Fibroblast of the conjunctiva (primary cell): ENCODE data around the gene HOXD9.

Experiments
- DNase-seq: peaks from one replicate; pipeline ENCODE4 v3.0.0-alpha.2; 2010; ENCODE audit warnings: low read depth

The HOXD9 gene

DNA sequence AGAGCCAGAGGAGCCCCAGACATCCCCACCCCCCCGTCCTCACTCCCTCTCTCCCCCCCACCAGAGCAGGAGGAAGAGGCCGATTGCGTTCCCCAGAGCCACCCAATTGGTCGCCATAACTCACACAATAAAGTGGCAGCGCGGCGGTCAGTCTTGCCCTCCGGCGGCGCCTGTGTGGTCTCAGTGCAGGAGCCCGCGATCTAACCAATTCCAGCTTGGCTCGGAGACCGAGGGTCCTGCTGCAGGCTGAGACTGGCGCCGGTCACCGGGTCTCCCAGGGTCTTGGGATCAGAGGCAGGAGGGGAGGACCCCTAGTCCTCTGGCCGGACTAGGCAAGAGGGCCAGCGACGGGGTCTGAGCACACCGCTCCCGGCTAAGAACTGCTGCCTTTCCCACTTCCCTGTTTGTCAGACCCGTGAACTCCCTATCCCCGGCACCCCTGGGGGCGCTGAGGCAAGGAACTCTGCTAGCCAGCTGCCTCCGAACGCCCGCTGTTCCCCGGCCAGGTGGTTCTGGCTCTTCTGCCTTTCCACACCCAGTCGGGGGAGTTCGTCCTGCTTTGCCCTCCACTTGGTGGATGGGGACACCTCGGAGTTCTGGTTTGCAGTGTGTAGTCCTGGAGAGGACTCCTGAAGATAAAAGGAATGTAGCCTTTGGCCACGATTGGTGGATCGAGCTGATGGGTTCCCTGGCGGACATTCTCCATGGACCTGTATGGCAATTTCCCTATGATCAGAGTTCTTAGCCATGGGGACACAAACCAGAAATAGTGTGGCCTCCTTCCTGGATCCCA lies 24.0 kb upstream of the HOXD9 start:
- DNase-seq = no peak

DNA sequence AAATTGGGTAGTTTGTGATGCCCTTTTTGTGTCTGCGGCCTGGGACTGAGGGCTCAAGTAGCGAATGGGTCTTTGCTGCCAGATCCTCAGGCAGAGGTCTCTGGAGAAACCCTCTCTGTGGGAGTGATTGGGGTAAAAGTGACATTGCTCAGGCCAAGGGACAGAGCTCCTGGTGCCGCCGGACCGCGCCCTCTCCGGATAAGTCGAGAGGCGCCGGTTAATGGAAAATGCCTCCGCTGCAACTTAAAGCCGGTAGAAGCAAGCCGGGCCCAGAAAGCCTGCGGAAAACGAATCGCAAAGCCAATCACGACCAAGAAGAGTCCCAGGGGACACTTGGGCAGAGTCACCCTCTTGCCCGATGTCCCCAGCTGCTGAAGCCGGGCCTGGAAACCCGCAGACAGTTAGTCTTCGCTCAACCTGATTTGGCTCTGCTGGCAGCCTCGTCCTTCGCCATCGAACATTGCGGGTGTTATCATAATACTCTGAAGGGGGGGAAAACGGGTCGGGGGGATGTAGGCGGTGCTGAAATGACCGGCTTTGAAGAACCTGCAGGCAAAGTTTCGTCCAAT lies 23.3 kb upstream of the HOXD9 start:
- no peak for DNase-seq

DNA sequence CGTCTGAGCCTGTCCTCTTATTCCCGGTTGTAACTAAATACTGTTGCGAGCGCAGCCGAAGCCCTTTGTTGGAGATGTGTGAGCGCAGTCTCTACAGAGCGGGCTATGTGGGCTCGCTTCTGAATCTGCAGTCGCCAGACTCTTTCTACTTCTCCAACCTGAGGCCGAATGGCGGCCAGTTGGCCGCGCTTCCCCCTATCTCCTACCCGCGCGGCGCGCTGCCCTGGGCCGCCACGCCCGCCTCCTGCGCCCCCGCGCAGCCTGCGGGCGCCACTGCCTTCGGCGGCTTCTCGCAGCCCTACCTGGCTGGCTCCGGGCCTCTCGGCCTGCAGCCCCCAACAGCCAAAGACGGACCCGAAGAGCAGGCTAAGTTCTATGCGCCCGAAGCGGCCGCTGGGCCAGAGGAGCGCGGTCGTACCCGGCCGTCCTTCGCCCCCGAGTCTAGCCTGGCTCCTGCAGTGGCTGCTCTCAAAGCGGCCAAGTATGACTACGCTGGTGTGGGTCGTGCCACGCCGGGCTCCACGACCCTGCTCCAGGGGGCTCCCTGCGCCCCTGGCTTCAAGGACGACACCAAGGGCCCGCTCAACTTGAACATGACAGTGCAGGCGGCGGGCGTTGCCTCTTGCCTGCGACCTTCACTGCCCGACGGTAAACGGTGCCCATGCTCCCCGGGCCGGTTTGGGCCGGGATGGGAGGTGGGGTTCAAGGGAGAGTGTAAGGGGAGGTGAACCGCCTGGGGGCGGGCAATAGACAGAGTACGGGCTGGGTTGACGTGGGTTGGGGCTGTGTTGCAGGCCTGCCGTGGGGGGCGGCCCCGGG lies 22.6 kb upstream of the HOXD9 start, which contains the start of gene HOXD12:
HOXD12 (plus strand) TSS at position 68 of the 819 bp plus-strand sequence; CDS start at position 75, 7 bp downstream.
- no peak for DNase-seq

DNA sequence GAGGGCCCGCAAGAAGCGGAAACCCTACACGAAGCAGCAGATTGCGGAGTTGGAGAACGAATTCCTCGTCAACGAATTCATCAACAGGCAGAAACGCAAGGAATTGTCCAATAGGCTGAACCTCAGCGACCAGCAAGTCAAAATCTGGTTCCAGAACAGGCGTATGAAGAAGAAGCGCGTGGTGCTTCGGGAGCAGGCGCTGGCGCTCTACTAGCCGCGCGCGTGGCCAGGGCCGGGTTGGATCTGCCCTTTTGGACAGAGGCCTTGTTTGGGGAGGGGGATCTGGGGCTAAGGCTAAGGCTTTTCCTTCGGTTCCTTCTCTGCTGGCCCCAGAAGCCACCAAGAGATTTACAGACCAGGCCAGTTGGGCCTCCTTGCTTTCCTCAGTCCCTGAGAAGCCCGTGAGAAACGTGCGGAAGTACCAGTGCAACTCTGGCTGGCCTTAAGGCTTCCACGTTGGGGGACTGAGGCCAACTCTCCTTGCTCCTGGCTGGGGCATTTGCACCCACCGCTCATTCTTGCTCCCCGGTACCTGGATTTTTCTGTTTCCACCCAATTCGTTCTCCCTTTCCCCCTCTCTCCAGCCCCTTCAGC lies 21.9 kb upstream of the HOXD9 start:
- no peak for DNase-seq

GRCh38 chr2:176101216-176101830 lies 21.2 kb upstream of the HOXD9 start:
- DNase-seq = no peak

- DNase-seq = no peak
Observed at GRCh38 chr2:176101842-176102241, 20.7 kb upstream of the HOXD9 start.

DNA sequence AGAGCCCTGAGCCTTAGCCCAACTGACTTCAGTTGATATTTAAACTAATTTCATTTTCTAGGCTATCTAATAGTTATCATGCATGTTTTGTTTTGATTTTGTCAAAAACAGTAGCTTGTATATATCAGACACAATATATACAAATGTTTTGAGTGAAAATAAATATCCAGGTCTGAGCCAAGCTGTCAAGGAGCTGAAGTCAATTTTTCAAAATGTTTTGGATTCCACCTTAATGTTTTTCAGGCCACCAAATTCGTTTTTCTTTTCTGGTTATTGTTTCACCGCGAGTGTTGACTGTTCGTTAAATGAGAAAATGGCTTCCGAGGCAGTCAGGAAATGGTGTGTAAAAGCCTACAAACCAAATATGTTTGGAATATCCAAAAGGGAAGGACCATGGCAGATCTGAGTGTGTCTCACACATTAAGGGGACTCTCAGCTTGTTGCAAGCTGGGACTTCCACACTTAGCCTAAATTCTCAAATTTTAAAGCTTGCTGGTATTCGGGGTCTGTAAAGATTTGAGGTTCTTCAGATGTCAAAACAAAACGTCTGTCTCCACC lies 20.1 kb upstream of the HOXD9 start:
- DNase-seq = no peak

GRCh38 chr2:176103194-176103593 lies 19.3 kb upstream of the HOXD9 start:
- DNase-seq = no peak

DNA sequence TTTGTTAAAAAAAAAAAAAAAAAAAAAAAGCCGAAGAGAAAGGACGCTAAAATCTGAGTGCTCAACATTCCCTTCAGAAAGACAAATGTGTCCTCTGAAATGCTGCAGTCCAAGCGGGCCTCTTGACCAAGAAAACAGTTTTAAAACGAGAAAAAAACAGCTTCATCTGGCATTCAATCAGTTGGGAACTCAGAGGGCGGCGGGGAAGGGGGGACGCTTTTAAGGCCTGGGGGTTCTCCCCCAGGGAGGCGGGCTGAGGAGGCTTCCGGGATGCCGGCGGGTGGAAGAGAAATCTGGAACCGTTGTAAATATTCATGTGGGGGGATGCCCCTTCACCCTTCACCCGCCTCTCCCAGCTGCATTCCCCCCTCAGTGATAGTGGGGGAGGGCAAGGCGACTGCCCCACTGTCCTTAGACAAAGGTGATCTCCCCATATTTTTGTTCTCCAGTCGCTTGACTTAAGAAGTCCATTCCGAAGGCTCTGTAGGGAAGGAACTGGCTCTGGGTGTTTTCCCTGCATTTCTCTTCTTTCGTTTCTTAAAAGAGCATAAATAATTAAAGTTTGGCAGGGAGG lies 18.7 kb upstream of the HOXD9 start:
- DNase-seq = no peak

DNA sequence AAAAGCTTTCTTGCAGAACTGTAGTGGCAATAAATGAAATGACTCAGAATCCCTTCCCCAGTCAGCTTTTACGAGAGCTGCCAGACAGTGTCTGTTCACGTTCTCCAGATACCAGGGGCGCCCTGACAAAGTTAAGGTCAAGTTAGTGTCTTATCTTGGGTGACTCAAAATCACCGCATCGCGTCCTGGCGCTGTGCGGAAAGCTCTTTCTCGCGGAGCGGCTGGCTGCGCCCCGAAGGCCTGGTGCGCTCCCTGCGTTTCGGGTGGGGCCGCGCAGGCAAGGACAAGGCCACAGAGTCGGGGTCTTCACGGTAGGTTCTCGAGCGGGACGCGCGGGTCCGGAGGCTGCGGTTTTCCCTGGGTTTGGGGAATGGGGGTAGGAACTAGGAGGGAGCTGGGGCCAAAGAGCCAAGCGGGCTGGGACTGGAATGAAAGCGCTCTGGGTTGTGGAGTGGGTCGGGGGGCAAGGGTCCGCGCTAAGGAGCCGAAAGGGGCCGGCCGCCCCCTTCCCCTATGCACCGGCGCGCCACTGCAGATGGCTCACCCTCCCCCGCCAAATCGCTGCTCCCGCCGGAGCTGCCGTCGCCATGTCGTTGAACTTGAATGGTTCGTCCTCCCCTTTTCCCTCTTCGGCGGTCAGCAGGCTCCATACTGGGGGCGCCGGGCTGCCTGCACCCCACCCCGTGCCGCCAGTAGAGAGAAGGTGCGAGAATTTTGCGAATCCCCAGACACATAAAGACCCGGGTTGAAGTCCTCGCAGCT lies 18.0 kb upstream of the HOXD9 start:
- no peak for DNase-seq

GRCh38 chr2:176105078-176105729 lies 17.3 kb upstream of the HOXD9 start:
- DNase-seq = no peak

DNA sequence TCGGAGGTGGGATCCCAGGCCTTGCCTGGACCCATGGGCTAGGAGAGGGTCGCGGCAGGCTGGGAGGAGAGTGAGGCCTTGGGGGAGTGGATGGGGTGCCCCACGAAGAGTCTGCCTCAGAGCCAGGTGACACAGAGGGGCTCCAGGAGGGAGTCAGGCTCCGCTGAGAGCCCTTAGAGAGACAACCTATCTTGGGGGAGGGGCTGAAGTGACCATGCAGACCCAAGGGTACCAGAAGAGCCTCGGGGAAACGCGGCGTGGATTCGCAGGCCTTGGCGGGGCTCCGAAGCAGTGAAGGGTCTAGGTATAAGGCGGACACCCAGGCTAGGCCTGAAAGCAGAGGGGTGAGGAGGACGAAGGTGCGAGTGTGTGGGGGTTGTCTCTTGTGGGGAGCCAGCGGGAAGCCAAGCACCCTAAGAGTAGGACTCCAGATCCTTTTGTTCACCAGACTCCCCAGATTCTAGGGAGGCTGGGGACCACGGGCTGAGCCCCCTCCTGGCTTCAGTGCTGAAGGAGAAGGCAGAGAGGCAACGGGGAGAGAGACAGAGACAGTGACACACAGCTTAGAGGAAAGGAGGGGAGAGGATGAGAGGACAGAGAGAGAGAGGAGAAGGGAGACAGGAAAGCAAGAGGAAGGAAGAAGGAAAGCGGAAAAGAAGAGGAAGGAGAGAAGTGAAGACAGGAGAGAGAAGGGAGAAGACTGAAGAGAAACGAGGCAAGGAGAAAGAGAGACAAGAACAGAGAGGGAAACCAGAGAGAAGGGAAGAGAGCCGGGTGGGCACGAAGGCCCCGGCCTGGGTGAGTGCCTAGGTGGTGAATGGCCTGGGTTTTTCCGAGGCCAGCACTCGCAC lies 16.6 kb upstream of the HOXD9 start:
- DNase-seq = no peak

DNA sequence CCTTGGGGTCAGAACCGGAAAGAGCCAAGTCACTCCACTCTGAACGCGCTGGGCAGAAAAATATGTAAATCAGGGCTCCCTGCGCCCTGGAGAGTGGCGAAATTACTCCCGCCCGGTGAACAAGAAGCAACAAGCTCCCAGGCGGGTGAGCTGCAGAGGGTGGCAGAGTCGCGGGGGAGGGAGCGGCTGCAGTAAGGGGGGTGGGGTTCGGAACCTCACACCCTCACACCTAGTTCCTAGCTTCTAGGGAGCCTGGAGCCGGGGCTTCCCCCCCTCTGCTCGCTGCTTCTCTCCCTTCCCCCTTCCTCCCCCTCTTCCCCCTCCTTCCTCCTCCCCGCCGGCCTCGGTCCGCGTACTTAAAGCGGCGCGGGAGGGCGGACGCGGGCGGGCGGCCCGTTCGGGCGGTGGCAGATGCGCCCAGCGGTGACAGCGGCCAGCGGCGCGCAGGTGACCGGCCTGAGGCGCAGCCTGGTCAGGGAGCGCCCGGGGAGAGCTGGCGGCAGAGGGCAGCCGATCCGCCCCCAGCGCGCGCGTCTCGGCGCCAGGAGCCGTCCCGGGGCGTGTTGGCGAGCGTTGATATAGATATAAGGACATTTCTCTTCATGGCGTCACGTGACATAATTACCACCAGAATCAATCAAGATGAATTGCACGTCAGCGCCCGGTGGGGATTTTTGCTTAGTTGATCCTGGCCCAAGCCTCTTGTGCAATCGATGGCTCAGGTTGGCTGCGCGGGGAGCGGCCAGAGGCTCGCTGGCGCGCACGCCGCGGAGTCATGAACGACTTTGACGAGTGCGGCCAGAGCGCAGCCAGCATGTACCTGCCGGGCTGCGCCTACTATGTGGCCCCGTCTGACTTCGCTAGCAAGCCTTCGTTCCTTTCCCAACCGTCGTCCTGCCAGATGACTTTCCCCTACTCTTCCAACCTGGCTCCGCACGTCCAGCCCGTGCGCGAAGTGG lies 15.7 kb upstream of the HOXD9 start, which contains the start of gene HOXD11:
HOXD11 (plus strand) TSS at position 700 of the 959 bp plus-strand sequence; CDS start at position 776, 76 bp downstream.
- no peak for DNase-seq

GRCh38 chr2:176107731-176108181 lies 14.8 kb upstream of the HOXD9 start:
- DNase-seq = no peak

DNA sequence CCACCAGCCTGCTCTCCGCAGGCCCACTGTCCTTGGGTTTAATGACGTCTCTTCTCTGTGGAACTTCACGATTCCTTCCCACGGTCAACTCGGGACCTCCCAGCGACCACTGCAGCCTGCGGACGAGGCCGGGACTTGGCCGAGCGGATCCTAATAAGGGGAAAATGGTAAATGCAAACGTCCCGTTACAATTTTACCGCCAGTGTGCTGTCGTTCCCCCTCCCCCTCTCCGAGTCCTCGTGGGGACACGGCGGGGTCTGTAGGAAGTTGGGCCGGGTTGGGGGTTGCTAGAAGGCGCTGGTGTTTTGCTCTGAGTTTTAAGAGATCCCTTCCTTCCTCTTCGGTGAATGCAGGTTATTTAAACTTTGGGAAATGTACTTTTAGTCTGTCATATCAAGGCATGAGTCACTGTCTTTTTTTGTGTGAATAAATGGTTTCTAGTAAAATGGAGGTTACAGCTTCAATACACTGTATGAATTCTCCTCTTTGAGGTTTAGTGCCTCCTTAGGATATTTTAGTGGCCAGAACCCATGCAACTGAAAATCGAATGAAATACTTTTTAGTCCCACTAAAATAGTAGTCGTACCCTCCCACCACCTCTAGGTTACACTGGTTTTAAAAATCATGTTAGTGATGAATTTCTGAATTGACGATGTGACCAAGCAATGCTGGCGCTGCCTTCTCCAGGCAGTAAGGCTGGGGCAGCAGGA lies 13.2 kb upstream of the HOXD9 start:
- DNase-seq = no peak

- DNase-seq = no peak
Observed at GRCh38 chr2:176109946-176110345, 12.6 kb upstream of the HOXD9 start.
